ENCODE data around the gene BHLHA9. TPM values are rescaled to one million over a fixed set of nuclear protein-coding genes. Genes with fewer than 3 reads are reported as not detected.

Gene BHLHA9
- total and polyA plus RNA-seq, 9 of the 15 experiments (the other 6 are each of a cell fraction or from before 2014, with no cell fraction given) = not detected

DNA sequence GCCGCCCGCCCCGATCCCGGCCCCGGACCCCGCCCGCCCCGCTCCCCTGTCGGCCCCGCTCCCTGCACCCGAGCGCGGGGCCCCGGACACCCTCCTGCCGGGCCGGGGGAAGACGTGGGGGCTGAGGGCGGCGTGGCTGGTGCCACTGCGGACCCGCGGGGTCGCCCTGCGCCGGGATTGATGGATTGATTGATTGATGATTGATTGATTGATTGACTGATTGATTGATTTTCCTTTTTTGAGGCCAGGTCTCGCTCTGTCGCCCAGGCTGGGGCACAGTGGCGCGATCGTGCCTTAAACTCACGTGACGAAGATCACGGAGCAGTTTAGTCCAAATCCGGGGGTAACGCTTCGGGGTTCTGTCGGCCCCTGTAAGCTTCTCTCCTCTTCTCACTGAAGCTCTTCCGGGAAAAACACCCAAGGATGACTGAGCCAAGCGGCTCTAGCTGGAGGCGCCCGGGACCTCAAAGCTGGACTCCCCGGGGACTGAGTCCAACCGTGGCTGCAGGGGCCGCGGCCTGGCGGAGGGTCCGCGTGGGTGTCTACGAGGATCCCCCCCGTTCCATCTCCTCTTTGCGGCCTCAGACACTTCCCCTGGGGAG, 40.2 kb upstream of the BHLHA9 start:
- no peaks in the 10 kb centered on the region for H4K20me1 ChIP-seq (replicated peaks; ENCODE audit: control insufficient read depth, insufficient read depth, low read length)
- CTCF ChIA-PET (ENCODE audit: low intra/inter-chr PET ratio) = no interaction called here
- no peak overlapping the region for H3K9ac ChIP-seq (ENCODE audit: insufficient read depth in 1 of 2, low read depth in 2 of 2, low read length in 2 of 2)
- in situ Hi-C loops (cut with MboI) (no loop called here), intact Hi-C loops (cut with micrococcal nuclease) (no loop called here)
- H3K4me3 ChIP-seq = no peak overlapping the region
- H3K4me1 ChIP-seq (replicated peaks in 1 of 2; ENCODE audit: control insufficient read depth in 2 of 2, insufficient read depth in 2 of 2, low read length in 2 of 2) = peaks cover 0 to 22% of the 10 kb centered on the region in 2 experiments; a peak in 2 of 5 replicates
- POLR2A ChIA-PET = no interaction called here
- no peak overlapping the region for H2AFZ ChIP-seq (ENCODE audit: low read depth, low read length)
- no TSS peak for BruUV-seq (replicated peaks)
- no peaks in the 10 kb centered on the region for H3K36me3 ChIP-seq (ENCODE audit: control insufficient read depth, insufficient read depth, low read length)
- no peak overlapping the region for H3K4me2 ChIP-seq (ENCODE audit: insufficient read depth, low read length)
- ATAC-seq (no peak), DNase-seq (ENCODE audit: extremely low read depth in 1 of 4, low spot score in 3 of 4) (no peak), FAIRE-seq (no peak)
- no peaks in the 10 kb centered on the region for H3K9me1 ChIP-seq (ENCODE audit: control insufficient read depth, insufficient read depth, low read length)
- H3K27ac ChIP-seq (ENCODE audit: extremely low read depth, low read depth, low read length) = no peak overlapping the region
- H3K27me3 ChIP-seq (ENCODE audit: control insufficient read depth in 2 of 2, insufficient read depth in 2 of 2, low read length in 2 of 2) = peaks cover 0 to 39% of the 10 kb centered on the region in 2 experiments; a peak in 2 of 5 replicates
- H3K9me3 ChIP-seq (replicated peaks; ENCODE audit: control insufficient read depth, insufficient read depth, low read depth, low read length) = no peaks in the 10 kb centered on the region
- WGBS (ENCODE audit: insufficient coverage, low coverage, missing lambda C conversion rate) = 18% methylated on average over 16 of the region's 51 CpGs
- no peaks in the 10 kb centered on the region for H3K79me2 ChIP-seq (ENCODE audit: control insufficient read depth, insufficient read depth, low read length)
- peak; percentile 29 for TF ChIP-seq MEIS2 (IDR thresholded peaks at IDR 0.05; ENCODE audit: partially characterized antibody)
- no peak for TF ChIP-seq NCOA6 (IDR thresholded peaks at IDR 0.05)
- no peak for TF ChIP-seq CEBPG (CRISPR knock-in tag; IDR thresholded peaks at IDR 0.05)
- TF ChIP-seq CEBPG (tag; conservative IDR thresholded peaks at IDR 0.05 in 1 of 2, IDR thresholded peaks at IDR 0.05 in 1 of 2) = no peak
- TF ChIP-seq, protein P1, sequence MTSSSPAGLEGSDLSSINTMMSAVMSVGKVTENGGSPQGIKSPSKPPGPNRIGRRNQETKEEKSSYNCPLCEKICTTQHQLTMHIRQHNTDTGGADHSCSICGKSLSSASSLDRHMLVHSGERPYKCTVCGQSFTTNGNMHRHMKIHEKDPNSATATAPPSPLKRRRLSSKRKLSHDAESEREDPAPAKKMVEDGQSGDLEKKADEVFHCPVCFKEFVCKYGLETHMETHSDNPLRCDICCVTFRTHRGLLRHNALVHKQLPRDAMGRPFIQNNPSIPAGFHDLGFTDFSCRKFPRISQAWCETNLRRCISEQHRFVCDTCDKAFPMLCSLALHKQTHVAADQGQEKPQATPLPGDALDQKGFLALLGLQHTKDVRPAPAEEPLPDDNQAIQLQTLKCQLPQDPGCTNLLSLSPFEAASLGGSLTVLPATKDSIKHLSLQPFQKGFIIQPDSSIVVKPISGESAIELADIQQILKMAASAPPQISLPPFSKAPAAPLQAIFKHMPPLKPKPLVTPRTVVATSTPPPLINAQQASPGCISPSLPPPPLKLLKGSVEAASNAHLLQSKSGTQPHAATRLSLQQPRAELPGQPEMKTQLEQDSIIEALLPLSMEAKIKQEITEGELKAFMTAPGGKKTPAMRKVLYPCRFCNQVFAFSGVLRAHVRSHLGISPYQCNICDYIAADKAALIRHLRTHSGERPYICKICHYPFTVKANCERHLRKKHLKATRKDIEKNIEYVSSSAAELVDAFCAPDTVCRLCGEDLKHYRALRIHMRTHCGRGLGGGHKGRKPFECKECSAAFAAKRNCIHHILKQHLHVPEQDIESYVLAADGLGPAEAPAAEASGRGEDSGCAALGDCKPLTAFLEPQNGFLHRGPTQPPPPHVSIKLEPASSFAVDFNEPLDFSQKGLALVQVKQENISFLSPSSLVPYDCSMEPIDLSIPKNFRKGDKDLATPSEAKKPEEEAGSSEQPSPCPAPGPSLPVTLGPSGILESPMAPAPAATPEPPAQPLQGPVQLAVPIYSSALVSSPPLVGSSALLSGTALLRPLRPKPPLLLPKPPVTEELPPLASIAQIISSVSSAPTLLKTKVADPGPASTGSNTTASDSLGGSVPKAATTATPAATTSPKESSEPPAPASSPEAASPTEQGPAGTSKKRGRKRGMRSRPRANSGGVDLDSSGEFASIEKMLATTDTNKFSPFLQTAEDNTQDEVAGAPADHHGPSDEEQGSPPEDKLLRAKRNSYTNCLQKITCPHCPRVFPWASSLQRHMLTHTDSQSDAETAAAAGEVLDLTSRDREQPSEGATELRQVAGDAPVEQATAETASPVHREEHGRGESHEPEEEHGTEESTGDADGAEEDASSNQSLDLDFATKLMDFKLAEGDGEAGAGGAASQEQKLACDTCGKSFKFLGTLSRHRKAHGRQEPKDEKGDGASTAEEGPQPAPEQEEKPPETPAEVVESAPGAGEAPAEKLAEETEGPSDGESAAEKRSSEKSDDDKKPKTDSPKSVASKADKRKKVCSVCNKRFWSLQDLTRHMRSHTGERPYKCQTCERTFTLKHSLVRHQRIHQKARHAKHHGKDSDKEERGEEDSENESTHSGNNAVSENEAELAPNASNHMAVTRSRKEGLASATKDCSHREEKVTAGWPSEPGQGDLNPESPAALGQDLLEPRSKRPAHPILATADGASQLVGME (CRISPR knock-in tag; IDR thresholded peaks at IDR 0.05) = no peak
- no peak for TF ChIP-seq ZNF124 (CRISPR knock-in tag; IDR thresholded peaks at IDR 0.05)
- TF ChIP-seq, protein P2, sequence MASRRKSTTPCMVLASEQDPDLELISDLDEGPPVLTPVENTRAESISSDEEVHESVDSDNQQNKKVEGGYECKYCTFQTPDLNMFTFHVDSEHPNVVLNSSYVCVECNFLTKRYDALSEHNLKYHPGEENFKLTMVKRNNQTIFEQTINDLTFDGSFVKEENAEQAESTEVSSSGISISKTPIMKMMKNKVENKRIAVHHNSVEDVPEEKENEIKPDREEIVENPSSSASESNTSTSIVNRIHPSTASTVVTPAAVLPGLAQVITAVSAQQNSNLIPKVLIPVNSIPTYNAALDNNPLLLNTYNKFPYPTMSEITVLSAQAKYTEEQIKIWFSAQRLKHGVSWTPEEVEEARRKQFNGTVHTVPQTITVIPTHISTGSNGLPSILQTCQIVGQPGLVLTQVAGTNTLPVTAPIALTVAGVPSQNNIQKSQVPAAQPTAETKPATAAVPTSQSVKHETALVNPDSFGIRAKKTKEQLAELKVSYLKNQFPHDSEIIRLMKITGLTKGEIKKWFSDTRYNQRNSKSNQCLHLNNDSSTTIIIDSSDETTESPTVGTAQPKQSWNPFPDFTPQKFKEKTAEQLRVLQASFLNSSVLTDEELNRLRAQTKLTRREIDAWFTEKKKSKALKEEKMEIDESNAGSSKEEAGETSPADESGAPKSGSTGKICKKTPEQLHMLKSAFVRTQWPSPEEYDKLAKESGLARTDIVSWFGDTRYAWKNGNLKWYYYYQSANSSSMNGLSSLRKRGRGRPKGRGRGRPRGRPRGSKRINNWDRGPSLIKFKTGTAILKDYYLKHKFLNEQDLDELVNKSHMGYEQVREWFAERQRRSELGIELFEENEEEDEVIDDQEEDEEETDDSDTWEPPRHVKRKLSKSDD (conservative IDR thresholded peaks at IDR 0.05; ENCODE audit: low read length) = no peak
- TF ChIP-seq, protein P3, sequence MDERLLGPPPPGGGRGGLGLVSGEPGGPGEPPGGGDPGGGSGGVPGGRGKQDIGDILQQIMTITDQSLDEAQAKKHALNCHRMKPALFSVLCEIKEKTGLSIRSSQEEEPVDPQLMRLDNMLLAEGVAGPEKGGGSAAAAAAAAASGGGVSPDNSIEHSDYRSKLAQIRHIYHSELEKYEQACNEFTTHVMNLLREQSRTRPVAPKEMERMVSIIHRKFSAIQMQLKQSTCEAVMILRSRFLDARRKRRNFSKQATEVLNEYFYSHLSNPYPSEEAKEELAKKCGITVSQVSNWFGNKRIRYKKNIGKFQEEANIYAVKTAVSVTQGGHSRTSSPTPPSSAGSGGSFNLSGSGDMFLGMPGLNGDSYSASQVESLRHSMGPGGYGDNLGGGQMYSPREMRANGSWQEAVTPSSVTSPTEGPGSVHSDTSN (CRISPR knock-in tag; IDR thresholded peaks at IDR 0.05; ENCODE audit: low read depth) = no peak
- TF ChIP-seq, protein P3 (tag; conservative IDR thresholded peaks at IDR 0.05; ENCODE audit: low read depth) = peak; percentile 51
- TF ChIP-seq STAT5A (IDR thresholded peaks at IDR 0.05; ENCODE audit: borderline replicate concordance, low read length) = no peak
- no peak for TF ChIP-seq ZNF561 (CRISPR knock-in tag; conservative IDR thresholded peaks at IDR 0.05)

Data from K562 (cell line).